GM12878 (cell line): ENCODE measurements around the gene ZNF511.

Experiments used
- BHLHE40 ChIP-seq, 2 experiments: fragments of 450-650 bp in 1 of 2; IDR thresholded peaks; 2 replicates each; pipeline ENCODE4 v1.6.1; 2011 to 2017; ENCODE audit warnings: low read depth in 2 of 2, borderline replicate concordance in 1 of 2, improper control_type of control experiment in 1 of 2, low read length in 1 of 2, mild to moderate bottlenecking in 1 of 2
- EP300 ChIP-seq, 2 experiments: fragments of 150-350 bp in 1 of 2; IDR thresholded peaks; 2 replicates each; pipeline ENCODE4 v1.6.1; 2011 to 2012; ENCODE audit warnings: low read depth in 2 of 2, low read length in 2 of 2, borderline replicate concordance in 1 of 2, improper control_type of control experiment in 1 of 2, inconsistent platforms in 1 of 2; ENCODE audit not compliant: control insufficient read depth in 1 of 2
- EZH2 ChIP-seq: IDR thresholded peaks from 2 replicates; pipeline ENCODE4 v1.6.1; 2012; ENCODE audit warnings: low read depth, mild to moderate bottlenecking, control low read depth, inconsistent platforms, low read length, borderline replicate concordance; ENCODE audit not compliant: control insufficient read depth
- HDAC2 ChIP-seq: fragments of 200-600 bp; sonication (generic); IDR thresholded peaks from 2 replicates; pipeline ENCODE4 v1.6.1; 2017
- POLR2A ChIP-seq: IDR thresholded peaks from 2 replicates; pipeline ENCODE4 v1.6.1; 2011; ENCODE audit warnings: low read depth, mild to moderate bottlenecking, low read length
- POLR2AphosphoS5 ChIP-seq: IDR thresholded peaks from 2 replicates; pipeline ENCODE4 v1.6.1; 2011; ENCODE audit warnings: mild to moderate bottlenecking, low read length, inconsistent platforms
- RAD51 ChIP-seq: fragments of 450-650 bp; IDR thresholded peaks from 2 replicates; pipeline ENCODE4 v1.6.1; 2016; ENCODE audit warnings: moderate library complexity, mild to moderate bottlenecking, inconsistent platforms
- SRF ChIP-seq, 2 experiments: IDR thresholded peaks; 2 replicates each; pipeline ENCODE4 v1.6.1; 2011; ENCODE audit warnings: low read depth in 2 of 2, low read length in 2 of 2, mild to moderate bottlenecking in 1 of 2, moderate library complexity in 1 of 2
- TCF3 ChIP-seq: IDR thresholded peaks from 2 replicates; pipeline ENCODE4 v1.6.1; 2012; ENCODE audit warnings: low read depth, mild to moderate bottlenecking, low read length, borderline replicate concordance; ENCODE audit not compliant: insufficient read depth
- TF ChIP-seq, protein P1 (sequence below), 3 experiments: IDR thresholded peaks in 2 of 3; conservative IDR thresholded peaks in 1 of 3; 2 replicates each; pipeline ENCODE4 v1.5.1; 2011; ENCODE audit warnings: low read depth in 3 of 3, low read length in 3 of 3, mild to moderate bottlenecking in 3 of 3, control low read depth in 2 of 3, moderate library complexity in 2 of 3, inconsistent platforms in 1 of 3, mixed read lengths in 1 of 3; ENCODE audit not compliant: control insufficient read depth in 2 of 3, insufficient read depth in 1 of 3; ENCODE audit errors: extremely low read depth in 1 of 3
- TF ChIP-seq, protein P2 (sequence below): fragments of 150-350 bp; IDR thresholded peaks from 2 replicates; pipeline ENCODE4 v1.6.1; 2016; ENCODE audit warnings: low read depth, low read length

DNA sequence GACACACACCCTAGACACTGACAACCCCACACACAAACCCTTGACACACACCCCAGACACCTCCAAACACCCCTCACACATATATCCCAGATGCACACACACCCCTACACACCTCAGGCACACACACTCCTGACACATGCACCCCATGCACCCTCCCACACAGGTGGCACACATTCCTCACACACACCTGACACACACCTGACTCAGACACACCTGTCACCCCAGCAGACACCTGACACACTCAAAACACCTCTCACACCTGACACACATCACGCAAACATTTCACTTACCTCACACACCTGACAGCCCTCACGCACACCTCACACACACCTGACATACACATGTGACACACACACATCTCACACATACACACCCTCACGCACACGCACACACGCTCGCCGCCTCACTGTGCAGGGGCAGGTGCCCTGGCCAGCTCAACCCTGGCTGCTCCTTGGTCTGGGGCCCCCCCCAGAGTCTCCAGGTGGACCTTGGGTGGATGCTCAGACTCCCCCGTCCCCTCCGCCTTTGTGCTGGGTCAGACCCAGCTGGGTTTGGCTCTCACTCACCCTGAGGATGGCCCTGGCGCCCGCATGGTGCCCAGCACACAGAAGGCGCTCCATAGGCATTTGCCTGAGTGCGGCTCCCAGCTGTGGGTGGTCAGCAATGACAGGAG lies 31.1 kb downstream of the ZNF511 start:
- TF ChIP-seq, protein P1, sequence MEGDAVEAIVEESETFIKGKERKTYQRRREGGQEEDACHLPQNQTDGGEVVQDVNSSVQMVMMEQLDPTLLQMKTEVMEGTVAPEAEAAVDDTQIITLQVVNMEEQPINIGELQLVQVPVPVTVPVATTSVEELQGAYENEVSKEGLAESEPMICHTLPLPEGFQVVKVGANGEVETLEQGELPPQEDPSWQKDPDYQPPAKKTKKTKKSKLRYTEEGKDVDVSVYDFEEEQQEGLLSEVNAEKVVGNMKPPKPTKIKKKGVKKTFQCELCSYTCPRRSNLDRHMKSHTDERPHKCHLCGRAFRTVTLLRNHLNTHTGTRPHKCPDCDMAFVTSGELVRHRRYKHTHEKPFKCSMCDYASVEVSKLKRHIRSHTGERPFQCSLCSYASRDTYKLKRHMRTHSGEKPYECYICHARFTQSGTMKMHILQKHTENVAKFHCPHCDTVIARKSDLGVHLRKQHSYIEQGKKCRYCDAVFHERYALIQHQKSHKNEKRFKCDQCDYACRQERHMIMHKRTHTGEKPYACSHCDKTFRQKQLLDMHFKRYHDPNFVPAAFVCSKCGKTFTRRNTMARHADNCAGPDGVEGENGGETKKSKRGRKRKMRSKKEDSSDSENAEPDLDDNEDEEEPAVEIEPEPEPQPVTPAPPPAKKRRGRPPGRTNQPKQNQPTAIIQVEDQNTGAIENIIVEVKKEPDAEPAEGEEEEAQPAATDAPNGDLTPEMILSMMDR (IDR thresholded peaks at IDR 0.05 in 2 of 3, conservative IDR thresholded peaks at IDR 0.05 in 1 of 3; ENCODE audit: control insufficient read depth in 2 of 3, extremely low read depth in 1 of 3, insufficient read depth in 1 of 3, low read depth in 3 of 3, low read length in 3 of 3): no peak
- TF ChIP-seq, protein P2, sequence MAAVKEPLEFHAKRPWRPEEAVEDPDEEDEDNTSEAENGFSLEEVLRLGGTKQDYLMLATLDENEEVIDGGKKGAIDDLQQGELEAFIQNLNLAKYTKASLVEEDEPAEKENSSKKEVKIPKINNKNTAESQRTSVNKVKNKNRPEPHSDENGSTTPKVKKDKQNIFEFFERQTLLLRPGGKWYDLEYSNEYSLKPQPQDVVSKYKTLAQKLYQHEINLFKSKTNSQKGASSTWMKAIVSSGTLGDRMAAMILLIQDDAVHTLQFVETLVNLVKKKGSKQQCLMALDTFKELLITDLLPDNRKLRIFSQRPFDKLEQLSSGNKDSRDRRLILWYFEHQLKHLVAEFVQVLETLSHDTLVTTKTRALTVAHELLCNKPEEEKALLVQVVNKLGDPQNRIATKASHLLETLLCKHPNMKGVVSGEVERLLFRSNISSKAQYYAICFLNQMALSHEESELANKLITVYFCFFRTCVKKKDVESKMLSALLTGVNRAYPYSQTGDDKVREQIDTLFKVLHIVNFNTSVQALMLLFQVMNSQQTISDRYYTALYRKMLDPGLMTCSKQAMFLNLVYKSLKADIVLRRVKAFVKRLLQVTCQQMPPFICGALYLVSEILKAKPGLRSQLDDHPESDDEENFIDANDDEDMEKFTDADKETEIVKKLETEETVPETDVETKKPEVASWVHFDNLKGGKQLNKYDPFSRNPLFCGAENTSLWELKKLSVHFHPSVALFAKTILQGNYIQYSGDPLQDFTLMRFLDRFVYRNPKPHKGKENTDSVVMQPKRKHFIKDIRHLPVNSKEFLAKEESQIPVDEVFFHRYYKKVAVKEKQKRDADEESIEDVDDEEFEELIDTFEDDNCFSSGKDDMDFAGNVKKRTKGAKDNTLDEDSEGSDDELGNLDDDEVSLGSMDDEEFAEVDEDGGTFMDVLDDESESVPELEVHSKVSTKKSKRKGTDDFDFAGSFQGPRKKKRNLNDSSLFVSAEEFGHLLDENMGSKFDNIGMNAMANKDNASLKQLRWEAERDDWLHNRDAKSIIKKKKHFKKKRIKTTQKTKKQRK: no peak
- no peak for TF ChIP-seq RAD51
- no peak for TF ChIP-seq EZH2
- no peak for TF ChIP-seq POLR2AphosphoS5
- no peak for TF ChIP-seq TCF3
- no peak for TF ChIP-seq POLR2A
- TF ChIP-seq HDAC2: no peak
- TF ChIP-seq BHLHE40 (IDR thresholded peaks at IDR 0.05; ENCODE audit: borderline replicate concordance in 1 of 2, low read depth in 2 of 2, low read length in 1 of 2): no peak
- TF ChIP-seq EP300 (IDR thresholded peaks at IDR 0.05; ENCODE audit: borderline replicate concordance in 1 of 2, control insufficient read depth in 1 of 2, low read depth in 2 of 2, low read length in 2 of 2): no peak
- TF ChIP-seq SRF (IDR thresholded peaks at IDR 0.05; ENCODE audit: low read depth in 2 of 2, low read length in 2 of 2): no peak
